Activated naive CD4-positive, alpha-beta T cell treated with Interleukin-2 at 50 U/mL for 16 hours (primary cell): ENCODE results near the gene NPC2.
A peak's percentile ranks its signal among the peaks of the same experiment; 100 is the strongest.
"Not testable (repeated sequence)": the region's sequence is repeated elsewhere in the genome, so short reads cannot be mapped to it uniquely, and the experiment has no call there.

Experiments used
- DNase-seq: peaks from one replicate; pipeline ENCODE4 v3.0.0-alpha.2; 2020

Gene NPC2

DNA sequence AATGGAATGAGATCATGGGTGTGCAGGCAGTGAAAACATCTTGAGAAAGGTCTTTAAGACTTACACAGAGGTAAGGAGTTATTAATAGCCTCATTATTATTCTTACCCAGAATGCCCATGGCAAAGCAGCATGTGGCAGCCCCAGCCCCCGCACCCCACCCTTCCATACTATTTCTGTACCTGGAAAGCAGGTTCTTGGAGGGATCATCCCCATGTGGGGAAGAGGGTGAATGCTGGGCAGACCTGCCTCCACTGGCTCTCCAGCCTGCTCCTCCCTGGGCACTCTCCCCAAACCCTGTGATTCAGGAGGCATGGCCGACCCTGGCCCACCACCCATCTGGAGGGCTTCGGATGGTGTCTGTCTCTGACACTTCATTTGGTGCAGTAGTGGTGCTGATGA is 28.3 kb downstream of the NPC2 start:
- DNase-seq = no peak

DNA sequence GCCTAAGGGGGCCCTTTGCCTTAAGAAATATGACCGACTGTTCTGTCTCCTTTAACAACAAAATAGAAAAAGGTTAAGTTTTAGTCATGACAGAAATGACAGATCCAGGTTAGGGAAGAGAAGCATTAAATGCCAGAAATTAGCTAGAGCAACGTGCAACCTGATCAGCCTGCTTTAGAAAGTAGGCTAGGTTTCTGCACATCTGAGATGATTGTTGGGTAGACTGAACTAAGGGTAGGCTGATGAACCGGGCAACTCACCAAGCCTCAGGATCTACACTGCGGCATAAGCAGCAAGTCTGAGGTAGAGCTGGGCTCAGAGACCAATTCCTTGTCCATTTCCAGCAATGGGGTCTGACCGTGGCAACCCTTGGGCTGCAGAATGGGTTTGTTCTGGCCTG is 29.4 kb downstream of the NPC2 start:
- DNase-seq = no peak

DNA sequence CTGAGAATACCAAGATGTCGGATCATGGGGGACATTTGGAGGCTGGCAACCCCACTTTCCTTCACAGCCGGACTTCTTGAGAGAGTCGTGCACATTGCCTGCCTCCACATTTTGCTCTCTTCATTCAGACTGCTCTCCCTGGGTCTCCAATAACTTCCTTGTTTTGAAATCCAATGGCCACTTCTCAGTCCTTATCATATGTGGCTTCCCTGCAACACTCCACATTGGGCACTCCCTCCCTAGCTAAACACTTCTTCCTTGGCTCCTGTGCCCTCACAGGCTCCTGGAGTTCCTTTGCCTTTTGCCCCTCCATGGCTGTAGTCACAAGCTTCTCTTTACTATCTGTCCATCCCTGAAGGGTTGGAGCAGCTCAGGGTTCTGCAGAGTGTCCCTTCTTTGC is 30.1 kb downstream of the NPC2 start:
- no peak for DNase-seq

DNA sequence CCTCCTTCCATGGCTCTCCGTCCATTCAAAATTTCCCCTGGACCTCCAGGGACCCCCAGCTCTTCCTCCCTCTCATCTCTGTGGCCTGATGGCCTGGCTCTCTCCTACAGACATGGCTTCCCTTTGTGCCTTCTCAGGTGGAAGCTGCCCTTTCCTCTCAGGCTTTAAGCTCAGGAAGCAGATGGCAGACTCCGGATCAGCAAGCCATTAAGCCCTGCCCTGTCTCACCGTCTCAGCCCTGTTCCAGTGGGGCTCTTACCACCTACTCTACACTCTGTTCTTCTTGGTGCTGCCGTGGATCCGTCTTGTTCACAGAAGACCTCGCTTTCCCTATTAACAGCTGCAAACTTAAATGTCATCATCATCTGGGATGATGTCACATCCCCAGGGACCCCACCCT is 33.1 kb downstream of the NPC2 start:
- DNase-seq = no peak

DNA sequence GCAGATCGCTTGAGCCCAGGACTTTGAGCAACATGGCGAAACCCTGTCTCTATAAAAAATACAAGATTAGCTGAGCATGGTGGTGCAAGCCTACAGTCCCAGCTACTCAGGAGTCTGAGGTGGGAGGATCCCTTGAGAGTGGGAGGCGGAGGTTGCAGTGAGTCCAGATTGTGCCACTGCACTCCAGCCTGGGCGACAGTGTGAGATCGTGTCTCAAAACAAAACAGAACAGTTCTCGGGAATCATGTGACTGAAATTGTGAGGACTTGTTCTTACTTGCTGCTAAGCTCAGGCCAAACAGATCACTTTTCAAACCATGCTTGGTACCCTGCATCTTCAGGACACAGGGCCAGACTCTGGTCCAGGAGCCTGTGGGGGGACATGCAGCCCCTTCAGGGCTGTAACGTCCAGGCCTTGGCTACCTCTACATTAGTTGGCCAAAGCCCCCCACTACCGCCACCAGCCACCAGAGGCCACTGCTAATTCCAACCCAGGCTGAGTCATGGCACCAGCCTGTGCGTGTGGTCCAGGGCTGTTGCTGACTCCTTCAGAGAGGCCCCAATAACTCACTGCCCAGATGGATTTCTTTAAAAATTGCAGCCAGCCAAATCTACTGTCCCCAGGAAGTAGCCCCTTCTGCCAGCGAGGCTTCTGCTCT is 33.7 kb downstream of the NPC2 start:
- DNase-seq = peak; percentile 24

DNA sequence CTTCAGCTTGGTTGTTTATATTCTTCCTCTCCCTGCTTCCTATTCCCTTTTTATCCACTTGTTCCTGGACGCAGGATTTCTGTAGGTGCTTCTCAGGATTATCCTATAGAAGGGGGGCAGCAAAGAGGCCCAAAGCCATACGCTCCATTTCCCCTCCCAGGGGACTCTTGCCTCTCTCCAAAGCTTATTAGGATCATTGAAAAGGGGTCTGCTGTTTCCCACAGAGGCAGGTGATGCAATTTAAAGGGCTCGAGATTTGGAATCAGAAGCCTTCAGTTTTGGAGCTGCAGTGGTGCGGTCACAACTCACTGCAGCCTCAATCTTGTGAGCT is 35.6 kb downstream of the NPC2 start:
- no peak for DNase-seq

DNA sequence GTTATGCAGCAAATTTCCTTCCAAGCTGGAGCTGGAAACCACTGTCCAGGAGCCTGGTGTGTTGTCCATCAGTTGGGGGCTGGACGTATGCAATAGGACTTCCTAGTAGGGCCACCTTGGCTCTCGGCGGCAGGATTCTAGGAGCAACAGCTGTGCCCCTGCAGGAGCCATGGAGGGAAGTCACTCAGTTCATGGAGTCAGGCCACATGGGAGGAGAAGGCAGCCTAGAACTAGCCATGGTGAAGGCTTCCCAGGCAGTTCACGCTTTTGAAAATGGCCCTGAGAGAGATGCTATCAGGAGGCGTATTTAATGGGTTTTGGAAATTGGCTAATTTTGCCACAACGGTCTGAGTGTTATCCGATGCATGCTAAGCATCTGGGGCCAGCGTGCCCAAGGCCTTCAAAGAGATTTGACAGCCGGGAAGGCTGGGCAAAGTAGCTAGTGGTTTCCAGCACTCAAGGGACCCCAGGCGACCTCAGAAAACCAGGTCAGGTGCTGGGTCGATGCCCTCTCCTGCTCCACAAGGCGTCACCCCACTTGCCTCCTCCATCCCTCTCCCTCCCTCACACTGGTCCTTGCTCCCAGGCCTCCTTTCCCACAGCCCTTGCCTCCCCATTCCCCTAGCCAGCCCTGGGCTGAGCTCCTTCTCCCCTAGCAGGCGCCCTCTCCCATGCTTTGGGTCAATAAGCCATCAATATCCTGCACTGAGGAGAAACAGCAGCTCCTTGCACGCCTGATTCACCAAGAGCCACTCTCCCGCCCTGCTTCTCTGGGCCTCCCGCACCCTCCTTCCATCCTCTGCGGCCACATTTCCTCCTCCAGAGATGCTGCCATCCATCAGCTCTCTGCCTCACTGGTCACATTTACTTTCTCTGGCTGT is 36.2 kb downstream of the NPC2 start:
- DNase-seq = no peak

DNA sequence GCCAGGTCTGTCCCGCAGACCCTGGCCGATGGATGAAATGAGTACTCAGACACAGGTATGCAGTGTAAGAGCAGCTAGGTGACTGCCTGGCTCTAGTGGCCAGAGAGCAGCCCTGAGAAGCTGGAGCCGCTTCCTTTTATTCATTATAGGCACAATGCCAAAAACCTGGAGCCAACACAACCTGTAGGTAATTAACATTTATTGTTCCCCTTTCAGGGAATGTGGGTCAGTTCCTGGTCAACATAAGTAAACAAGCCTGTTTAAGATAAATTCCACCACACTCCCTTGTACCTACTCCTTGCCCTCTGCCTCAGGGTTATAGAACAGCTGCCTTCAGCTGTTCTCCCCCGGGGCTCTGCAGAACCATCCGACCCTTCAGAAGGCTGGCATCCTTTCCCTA is 38.7 kb downstream of the NPC2 start:
- DNase-seq = not testable (repeated sequence)

DNA sequence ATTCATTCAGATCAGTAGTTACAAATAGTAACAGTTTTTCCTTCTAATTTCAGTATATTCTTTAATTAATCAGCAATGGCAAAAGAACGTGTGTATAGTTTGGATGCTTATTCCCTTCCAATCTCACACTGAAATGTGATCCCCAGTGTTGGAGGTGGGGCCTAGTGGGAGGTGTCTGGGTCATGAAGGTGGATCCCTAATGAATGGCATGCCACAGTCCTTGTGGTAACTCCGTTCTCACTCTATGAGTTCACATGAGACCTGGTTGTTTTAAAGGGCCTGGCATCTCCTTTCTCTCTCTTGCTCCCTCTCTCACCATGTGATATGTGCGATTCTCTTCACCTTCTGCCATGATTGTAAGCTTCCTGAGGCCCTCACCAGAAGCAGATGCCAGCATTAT is 48.2 kb downstream of the NPC2 start:
- no peak for DNase-seq

DNA sequence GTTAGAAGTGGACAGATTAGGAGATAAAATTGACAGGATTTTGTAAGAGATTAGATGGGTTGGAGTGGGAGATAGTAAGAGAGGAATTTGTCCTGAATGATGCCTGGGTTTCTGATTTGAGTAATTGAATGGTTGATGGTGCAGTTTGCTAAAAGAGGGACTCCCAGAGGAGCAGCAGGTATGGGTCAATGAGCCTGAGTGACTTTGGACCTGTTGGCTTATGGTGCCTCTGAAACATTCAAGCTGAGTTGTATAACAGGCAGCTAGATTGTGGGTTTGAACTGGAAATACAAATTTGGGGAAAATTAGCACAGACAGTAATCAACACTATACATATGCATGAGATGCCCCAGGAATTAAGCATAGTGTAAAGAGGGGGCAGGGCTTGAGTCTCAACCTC is 50.3 kb downstream of the NPC2 start:
- DNase-seq = no peak

DNA sequence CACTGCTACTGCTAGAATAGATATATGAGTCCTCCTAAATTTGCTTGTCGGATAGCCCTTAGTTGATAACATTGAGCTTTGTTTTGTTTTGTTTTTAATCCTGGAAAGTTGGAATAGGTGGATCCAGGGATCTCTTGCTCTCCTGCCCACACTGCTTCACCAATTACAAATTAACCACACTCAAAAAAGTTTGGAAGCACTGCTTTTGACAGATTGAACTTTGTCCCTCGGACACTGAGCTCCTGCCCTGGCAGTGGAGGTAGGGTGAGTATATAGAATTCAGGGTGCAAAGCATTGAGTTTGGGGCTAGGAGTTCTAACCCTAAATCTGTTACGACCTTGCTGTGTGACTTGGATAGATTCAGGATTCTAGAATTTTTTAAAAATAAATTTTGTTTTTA is 52.0 kb downstream of the NPC2 start:
- no peak for DNase-seq

DNA sequence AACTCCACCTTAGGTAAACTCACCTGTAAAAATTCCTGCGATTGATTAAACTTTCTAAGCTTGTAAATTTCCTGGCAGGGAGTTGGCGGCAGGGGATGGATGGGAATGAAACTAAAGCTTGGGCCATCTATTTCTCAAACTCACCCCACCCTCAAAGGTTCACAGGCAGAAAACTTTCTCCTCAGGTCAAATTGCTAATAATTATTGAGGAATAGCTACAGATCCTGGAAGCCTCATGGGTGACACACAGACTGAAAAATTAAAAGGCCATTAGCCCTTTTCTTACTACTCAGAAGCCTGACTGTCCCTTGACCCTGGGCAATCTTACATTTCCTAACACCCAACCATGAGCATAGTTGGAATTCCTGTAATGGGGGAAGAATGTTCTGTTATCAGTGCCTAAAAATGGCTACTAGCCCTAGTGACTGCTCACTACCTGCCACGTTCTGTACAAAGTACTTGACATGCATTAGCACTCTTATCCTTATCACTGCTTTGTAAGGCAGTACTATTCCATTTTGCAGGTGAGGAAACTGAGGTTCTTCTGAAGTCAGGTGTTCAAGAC is 54.7 kb downstream of the NPC2 start:
- no peak for DNase-seq

DNA sequence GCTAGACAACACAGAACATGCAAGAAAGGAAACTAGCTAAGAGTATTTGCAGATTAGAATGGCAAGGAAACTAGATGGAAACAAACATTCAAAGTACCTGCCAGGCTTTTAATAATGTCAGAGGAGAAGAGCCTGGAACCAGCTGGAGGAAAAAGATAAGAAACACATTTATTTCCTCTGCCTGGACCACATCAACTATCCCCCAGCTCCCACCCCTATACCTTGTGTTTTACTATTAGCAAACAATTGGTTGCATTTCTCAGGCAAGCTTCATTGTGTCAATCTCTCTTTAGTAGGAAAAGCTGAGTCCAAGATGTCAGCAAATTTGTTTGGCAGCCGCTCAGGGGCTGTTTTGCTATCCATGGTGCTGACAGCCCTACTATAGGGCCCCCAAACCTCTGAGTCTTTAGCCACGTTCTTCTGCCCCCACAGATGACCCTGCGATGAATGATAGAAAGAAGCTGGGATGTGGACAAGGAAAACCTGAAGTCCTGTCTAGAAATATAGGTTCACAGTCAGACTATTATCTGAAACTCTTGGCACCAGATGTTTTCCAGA is 55.5 kb downstream of the NPC2 start:
- no peak for DNase-seq

DNA sequence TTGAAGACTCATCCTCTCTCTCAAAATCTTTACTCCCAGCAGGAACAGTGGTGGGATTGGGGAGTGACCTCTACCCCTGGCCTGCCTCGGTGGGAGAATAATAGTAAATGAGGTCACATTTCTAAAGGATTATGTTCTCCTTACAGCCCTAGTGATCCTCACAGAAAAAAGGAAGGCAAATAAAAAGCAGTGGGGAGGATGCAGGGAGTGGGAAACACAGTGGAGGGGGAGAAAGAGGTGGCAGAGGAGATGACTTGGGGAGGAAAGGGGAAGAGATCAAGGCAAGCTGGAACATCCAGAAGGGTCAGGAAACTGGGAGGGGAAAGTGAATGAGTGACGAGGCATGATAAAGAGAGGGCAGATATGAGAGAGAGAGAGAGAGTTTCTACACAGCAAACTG is 58.8 kb downstream of the NPC2 start:
- DNase-seq = no peak

DNA sequence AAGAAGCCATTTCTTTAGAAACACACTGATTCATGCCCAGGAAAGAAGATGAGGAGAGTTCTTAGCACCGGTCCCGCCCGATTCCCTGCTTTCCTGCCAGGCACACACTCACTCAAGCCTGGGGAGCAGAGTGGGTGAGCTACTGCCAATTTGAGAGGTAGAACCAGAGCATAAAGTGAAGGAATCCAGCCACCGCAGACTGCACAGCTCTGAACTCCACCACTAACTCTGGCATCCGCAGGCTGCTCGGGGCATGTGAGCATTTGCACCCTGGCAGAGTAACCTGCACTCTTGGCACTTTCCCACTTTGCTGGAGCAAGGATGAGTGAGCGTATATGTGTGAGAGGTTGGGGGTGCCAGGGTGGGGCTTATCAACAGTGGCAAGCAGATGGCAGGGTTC is 63.1 kb downstream of the NPC2 start:
- no peak for DNase-seq
